GM12878 (cell line): ENCODE results near the gene PDZRN3. TPM values are rescaled to one million over a fixed set of nuclear protein-coding genes. Genes with fewer than 3 reads are reported as not detected.

Experiments used
- ATAC-seq: fragments of 200-7000 bp; cut with Tn5 transposase; 3 replicates; pipeline ENCODE4 v1.9.1; 2020; ENCODE audit warnings: mild to moderate bottlenecking, moderate library complexity
- BruUV-seq: library from RNA; stranded (reverse); fragments of 400-500 nt; replicated peaks from 2 replicates; lab custom pipeline; 2021; lab: Mats Ljungman, UMichigan
- CTCF ChIA-PET: fragments of 300-600 bp; sonication (Branson Sonifier 250); formaldehyde crosslinking; extraction: SDS; loops from one replicate; lab custom pipeline; 2021; ENCODE audit warnings: inconsistent platforms; lab: Yijun Ruan, JAX
- POLR2A ChIA-PET: fragments of 350-600 bp; formaldehyde crosslinking; extraction: SDS; loops from one replicate; lab custom pipeline; 2021; ENCODE audit warnings: inconsistent platforms; lab: Charles Lee
- RAD21 ChIA-PET: fragments of 300-600 bp; sonication (Branson Sonifier 250); formaldehyde crosslinking; loops from one replicate; lab custom pipeline; 2023; ENCODE audit warnings: antibody characterized with exemption; ENCODE audit not compliant: unreplicated experiment; lab: Charles Lee
- SMC1A ChIA-PET: fragments of 300-600 bp; sonication (Branson Sonifier 250); formaldehyde crosslinking; loops from one replicate; lab custom pipeline; 2023; ENCODE audit not compliant: unreplicated experiment, uncharacterized antibody; lab: Charles Lee
- DNase-seq: peaks from one replicate; pipeline ENCODE4 v3.0.0-alpha.2; 2011; ENCODE audit warnings: low read depth, low spot score
- FAIRE-seq: peaks from 3 replicates; lab custom pipeline; 2011; peaks lifted over from hg19 to GRCh38; lab: Jason Lieb, UNC
- H2AFZ ChIP-seq: 2 replicates; pipeline ENCODE4 v1.6.0; 2011; ENCODE audit warnings: low read depth, low read length, control low read depth; ENCODE audit not compliant: control insufficient read depth
- H3K27ac ChIP-seq: 2 replicates; pipeline ENCODE4 v1.5.1; 2011; ENCODE audit warnings: control low read depth; ENCODE audit not compliant: control insufficient read depth, insufficient read depth
- H3K27me3 ChIP-seq, 2 experiments: replicated peaks in 1 of 2; 2 replicates each; pipeline versions ENCODE4 v1.6.0 to v1.6.1; 2011; ENCODE audit warnings: low read length in 1 of 2; ENCODE audit not compliant: control insufficient read depth in 2 of 2, insufficient read depth in 2 of 2
- H3K36me3 ChIP-seq, 2 experiments: 2 replicates each; pipeline ENCODE4 v1.5.1; 2011; ENCODE audit warnings: low read length in 1 of 2; ENCODE audit not compliant: control insufficient read depth in 2 of 2, insufficient read depth in 2 of 2
- H3K4me1 ChIP-seq: 2 replicates; pipeline ENCODE4 v1.6.1; 2011; ENCODE audit warnings: mild to moderate bottlenecking, low read length, moderate library complexity, mixed read lengths; ENCODE audit not compliant: control insufficient read depth, insufficient read depth
- H3K4me2 ChIP-seq: 2 replicates; pipeline ENCODE4 v1.6.0; 2011; ENCODE audit warnings: control low read depth; ENCODE audit not compliant: control insufficient read depth, insufficient read depth
- H3K4me3 ChIP-seq: fragments of 200-600 bp; sonication (generic); 2 replicates; pipeline ENCODE4 v1.5.1; 2016
- H3K79me2 ChIP-seq: 2 replicates; pipeline ENCODE4 v1.6.0; 2011; ENCODE audit warnings: low read length; ENCODE audit not compliant: control insufficient read depth, insufficient read depth
- H3K9ac ChIP-seq: 2 replicates; pipeline ENCODE4 v1.8.0; 2011; ENCODE audit warnings: low read length, control low read depth, mixed read lengths; ENCODE audit not compliant: control insufficient read depth, insufficient read depth
- H3K9me3 ChIP-seq: replicated peaks from 3 replicates; pipeline ENCODE4 v1.5.1; 2011; ENCODE audit warnings: mild to moderate bottlenecking, low read length; ENCODE audit not compliant: control insufficient read depth, insufficient read depth
- H4K20me1 ChIP-seq: 2 replicates; pipeline ENCODE4 v1.6.0; 2011; ENCODE audit not compliant: control insufficient read depth, insufficient read depth
- ATF7 ChIP-seq: fragments of 450-650 bp; IDR thresholded peaks from 2 replicates; pipeline ENCODE4 v1.6.1; 2016; ENCODE audit warnings: low read depth, mild to moderate bottlenecking
- ETV6 ChIP-seq, 2 experiments: fragments of 450-650 bp in 1 of 2; IDR thresholded peaks in 1 of 2; conservative IDR thresholded peaks in 1 of 2; 2 replicates each; pipeline ENCODE4 v1.6.1; 2014; ENCODE audit warnings: antibody characterized with exemption in 1 of 2, borderline replicate concordance in 1 of 2, low read depth in 1 of 2, mild to moderate bottlenecking in 1 of 2, moderate library complexity in 1 of 2
- HDGF ChIP-seq: fragments of 450-650 bp; IDR thresholded peaks from 2 replicates; pipeline ENCODE4 v1.6.1; 2016; ENCODE audit warnings: antibody characterized with exemption
- IRF4 ChIP-seq: IDR thresholded peaks from 2 replicates; pipeline ENCODE4 v1.6.1; 2011; ENCODE audit warnings: low read depth, low read length
- KAT2A ChIP-seq: conservative IDR thresholded peaks from 2 replicates; pipeline ENCODE4 v1.6.1; 2011; ENCODE audit warnings: low read depth, low read length; ENCODE audit not compliant: control insufficient read depth
- MEF2A ChIP-seq: IDR thresholded peaks from 2 replicates; pipeline ENCODE4 v1.6.1; 2011; ENCODE audit warnings: low read depth, mild to moderate bottlenecking, low read length, moderate library complexity; ENCODE audit not compliant: insufficient read depth
- MTA3 ChIP-seq: IDR thresholded peaks from 2 replicates; pipeline ENCODE4 v1.6.1; 2012; ENCODE audit warnings: low read length, inconsistent platforms, borderline replicate concordance
- MYC ChIP-seq: IDR thresholded peaks from 2 replicates; pipeline ENCODE4 v1.6.1; 2011; ENCODE audit warnings: mild to moderate bottlenecking, low read length, moderate library complexity, inconsistent platforms; ENCODE audit not compliant: insufficient read depth, insufficient replicate concordance, insufficient read length, severe bottlenecking
- POLR2A ChIP-seq: IDR thresholded peaks from 2 replicates; pipeline ENCODE4 v1.6.1; 2011; ENCODE audit warnings: low read depth, mild to moderate bottlenecking, low read length
- SIX5 ChIP-seq: IDR thresholded peaks from 2 replicates; pipeline ENCODE4 v1.6.1; 2011; ENCODE audit warnings: mild to moderate bottlenecking, low read depth, low read length, moderate library complexity; ENCODE audit not compliant: severe bottlenecking
- STAT3 ChIP-seq: IDR thresholded peaks from 2 replicates; pipeline ENCODE4 v1.6.1; 2011; ENCODE audit warnings: low read depth, low read length, improper control_type of control experiment
- WRNIP1 ChIP-seq: IDR thresholded peaks from 2 replicates; pipeline ENCODE4 v1.6.1; 2011; ENCODE audit warnings: low read depth, low read length, improper control_type of control experiment, borderline replicate concordance
- YY1 ChIP-seq: IDR thresholded peaks from 2 replicates; pipeline ENCODE4 v1.6.1; 2011; ENCODE audit warnings: low read depth, mild to moderate bottlenecking, low read length
- whole genome bisulfite sequencing: methylation state at CpG from one replicate; pipeline ENCODE4 v1.1.6; 2016; ENCODE audit warnings: low lambda C conversion rate; ENCODE audit not compliant: insufficient replicate concordance, insufficient coverage; ENCODE audit errors: missing lambda C conversion rate; 5-methylcytosine and 5-hydroxymethylcytosine counted together
- in situ Hi-C: fragments of 300-500 bp; cut with MboI; formaldehyde crosslinking; loops from 9 replicates; pipeline ENCODE4 v1.14.3; 2018; ENCODE audit warnings: mixed read lengths
- intact Hi-C: fragments of 100-400 bp; cut with micrococcal nuclease; formaldehyde crosslinking; loops from one replicate; pipeline ENCODE4 v1.14.2; 2022; ENCODE audit not compliant: unreplicated experiment
- polyA plus RNA-seq, 11 experiments: library from polyadenylated mRNA; depleted of rRNA in 4 of 11; unstranded in 6 of 11; stranded (reverse) in 5 of 11; fragments of >200 nt; fragmentation: Nextera tagmentation in 4 of 11; fragmentation: Illumina TruSeq in 1 of 11; extraction: Ambion mirVana in 4 of 11; extraction: Trizol in 1 of 11; gene quantifications; 1 replicate in 1 of 11; 2 replicates in 10 of 11; pipeline versions ENCODE4 v1.2.1 to v1.2.3, GENCODE V29; 2011 to 2016; ENCODE audit warnings: inconsistent platforms in 2 of 11, missing spikeins in 2 of 11, low read depth in 1 of 11
- total RNA-seq, 4 experiments: library from RNA; depleted of rRNA in 3 of 4; stranded (reverse); fragments of >200 nt in 3 of 4; fragmentation: Illumina TruSeq in 1 of 4; extraction: Trizol in 1 of 4; gene quantifications; 2 replicates each; pipeline versions ENCODE4 v1.2.1 to v1.2.3, GENCODE V29; 2013 to 2021
- TF ChIP-seq, protein P1 (sequence below): fragments of 450-650 bp; IDR thresholded peaks from 2 replicates; pipeline ENCODE4 v1.6.1; 2017; ENCODE audit warnings: mild to moderate bottlenecking

PDZRN3 gene
- total and polyA plus RNA-seq, 10 of the 15 experiments (the other 5 are each of a cell fraction or from before 2014, with no cell fraction given), result 0.07 to 0.37 (median 0.12) TPM; not detected in 6

DNA sequence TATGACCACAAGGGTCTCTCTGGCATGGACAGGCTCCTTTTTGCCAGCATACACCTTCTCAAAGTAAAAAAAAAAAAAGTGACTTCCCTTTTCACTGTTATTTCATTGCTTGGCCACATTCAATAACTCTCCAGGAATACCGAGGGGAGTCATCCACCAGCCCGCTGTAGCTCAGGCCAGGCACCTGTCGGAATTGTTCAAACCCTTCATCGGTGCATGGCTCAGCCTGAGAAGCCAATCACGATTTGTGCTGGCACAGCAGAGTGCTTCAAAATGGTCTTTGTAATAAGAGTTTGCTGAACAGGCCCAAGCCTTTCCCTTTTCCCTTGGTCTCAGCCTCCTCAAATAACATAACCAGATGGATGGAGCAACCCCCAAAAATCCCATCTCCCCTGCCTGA, 145.4 kb downstream of the PDZRN3 start:
- H3K4me1 ChIP-seq, result peaks cover 25% of the 10 kb centered on the region
- H3K27ac ChIP-seq, result no peak overlapping the region
- TF ChIP-seq ATF7 (no peak), SIX5 (no peak), WRNIP1 (no peak)
- TF ChIP-seq, protein P1, sequence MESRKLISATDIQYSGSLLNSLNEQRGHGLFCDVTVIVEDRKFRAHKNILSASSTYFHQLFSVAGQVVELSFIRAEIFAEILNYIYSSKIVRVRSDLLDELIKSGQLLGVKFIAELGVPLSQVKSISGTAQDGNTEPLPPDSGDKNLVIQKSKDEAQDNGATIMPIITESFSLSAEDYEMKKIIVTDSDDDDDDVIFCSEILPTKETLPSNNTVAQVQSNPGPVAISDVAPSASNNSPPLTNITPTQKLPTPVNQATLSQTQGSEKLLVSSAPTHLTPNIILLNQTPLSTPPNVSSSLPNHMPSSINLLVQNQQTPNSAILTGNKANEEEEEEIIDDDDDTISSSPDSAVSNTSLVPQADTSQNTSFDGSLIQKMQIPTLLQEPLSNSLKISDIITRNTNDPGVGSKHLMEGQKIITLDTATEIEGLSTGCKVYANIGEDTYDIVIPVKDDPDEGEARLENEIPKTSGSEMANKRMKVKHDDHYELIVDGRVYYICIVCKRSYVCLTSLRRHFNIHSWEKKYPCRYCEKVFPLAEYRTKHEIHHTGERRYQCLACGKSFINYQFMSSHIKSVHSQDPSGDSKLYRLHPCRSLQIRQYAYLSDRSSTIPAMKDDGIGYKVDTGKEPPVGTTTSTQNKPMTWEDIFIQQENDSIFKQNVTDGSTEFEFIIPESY, result no peak
- FAIRE-seq (no peak), ATAC-seq (no peak), DNase-seq (no peak)
- ChIA-PET SMC1A (no interaction called here), CTCF (interaction anchor here (0.6 kb wide), 1 partner anchor 1495 kb away, joined by 3 read pairs; no protein-coding TSS in a partner anchor), RAD21 (no interaction called here), POLR2A (no interaction called here)
- in situ Hi-C loops (no loop called here), intact Hi-C loops (no loop called here)
- no peak overlapping the region for H3K4me2 ChIP-seq
- no peaks in the 10 kb centered on the region for H4K20me1 ChIP-seq
- no peak overlapping the region for H2AFZ ChIP-seq
- peaks cover 8% of the 10 kb centered on the region; the same call in 2 of the 3 replicates for H3K9me3 ChIP-seq
- no peaks in the 10 kb centered on the region for H3K36me3 ChIP-seq
- H3K27me3 ChIP-seq, result no peaks in the 10 kb centered on the region
- H3K79me2 ChIP-seq, result no peaks in the 10 kb centered on the region
- WGBS, result 70% methylated on average over 5 of the region's 5 CpGs
- H3K4me3 ChIP-seq, result no peak overlapping the region
- no peak overlapping the region for H3K9ac ChIP-seq
- BruUV-seq, result no TSS peak

DNA sequence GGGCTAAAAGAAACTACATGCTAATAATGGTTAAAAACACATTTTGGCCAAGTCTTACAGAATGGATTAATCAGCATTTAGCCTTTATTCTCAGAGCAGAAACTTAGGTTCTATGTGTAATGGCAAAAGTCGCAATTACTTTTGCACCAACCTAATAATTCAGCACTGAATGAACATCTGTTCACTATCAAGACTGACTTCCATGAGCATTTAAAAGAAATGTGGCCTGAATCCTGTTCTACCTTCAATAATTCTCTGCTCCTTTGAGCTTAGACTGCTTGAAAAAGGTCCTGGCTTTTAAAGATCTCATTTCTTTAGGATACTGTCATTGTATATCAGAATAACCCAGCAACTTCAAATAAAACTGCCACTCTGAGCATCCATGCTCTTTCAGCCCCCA, 145.9 kb downstream of the PDZRN3 start:
- ChIA-PET POLR2A (no interaction called here), SMC1A (no interaction called here), RAD21 (no interaction called here), CTCF (no interaction called here)
- H3K4me3 ChIP-seq, result no peak overlapping the region
- intact Hi-C loops (no loop called here), in situ Hi-C loops (no loop called here)
- peaks cover 8% of the 10 kb centered on the region; the same call in 2 of the 3 replicates for H3K9me3 ChIP-seq
- no TSS peak for BruUV-seq
- H3K9ac ChIP-seq, result no peak overlapping the region
- H4K20me1 ChIP-seq, result no peaks in the 10 kb centered on the region
- peaks cover 20% of the 10 kb centered on the region for H3K4me1 ChIP-seq
- no peak for DNase-seq
- H3K27me3 ChIP-seq, result no peaks in the 10 kb centered on the region
- 77% methylated on average over 1 of the region's 1 CpG for WGBS
- H3K27ac ChIP-seq, result no peak overlapping the region
- H3K4me2 ChIP-seq, result no peak overlapping the region
- no peaks in the 10 kb centered on the region for H3K79me2 ChIP-seq
- no peak for FAIRE-seq
- no peak for ATAC-seq
- H3K36me3 ChIP-seq, result no peaks in the 10 kb centered on the region
- H2AFZ ChIP-seq, result no peak overlapping the region
- TF ChIP-seq MEF2A (no peak), IRF4 (no peak), HDGF (no peak), MYC (no peak), POLR2A (no peak), KAT2A (no peak), ETV6 (conservative IDR thresholded peaks at IDR 0.05 in 1 of 2, IDR thresholded peaks at IDR 0.05 in 1 of 2; ENCODE audit: borderline replicate concordance in 1 of 2, low read depth in 1 of 2) (no peak), YY1 (no peak), SIX5 (no peak), MTA3 (no peak), STAT3 (no peak)
